ENCODE measurements around the gene DLG3.
"Not testable (repeated sequence)": the region's sequence is repeated elsewhere in the genome, so short reads cannot be mapped to it uniquely, and the experiment has no call there.

Gene DLG3

DNA sequence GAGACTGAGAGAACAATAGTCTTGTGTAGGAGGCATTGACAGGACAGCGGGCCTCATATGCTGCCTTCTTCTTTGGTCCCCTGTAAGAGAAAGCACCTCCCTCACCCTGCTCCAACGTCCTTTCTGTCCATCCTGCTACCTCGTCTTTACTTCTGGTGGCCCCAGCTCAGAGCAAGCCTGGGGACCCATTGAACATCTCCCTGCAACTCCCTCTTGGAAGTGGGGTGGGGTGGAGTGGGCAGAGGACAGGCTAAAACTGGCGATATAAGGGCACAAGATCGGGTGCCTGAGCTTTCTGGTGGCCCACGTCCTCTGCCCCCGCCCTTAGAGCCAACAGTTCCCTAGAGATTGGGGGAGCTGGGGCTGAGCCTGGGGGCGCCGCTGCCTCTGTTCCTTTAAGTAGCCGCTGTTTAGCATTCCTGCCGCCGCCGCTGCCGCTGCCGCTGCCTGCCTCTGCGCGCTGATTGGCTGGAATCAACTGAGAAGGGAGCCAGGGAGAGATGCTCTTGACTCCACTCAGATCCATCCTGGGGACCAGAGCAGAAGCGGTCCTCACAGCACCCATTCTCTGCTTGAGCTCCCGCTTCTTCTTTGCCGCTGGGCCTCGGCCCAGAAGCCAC lies at the start of gene DLG3:
DLG3 (plus strand) TSS at position 510 of the 620 bp plus-strand sequence. CDS start 367 bp downstream, outside the sequence.
- DNase-seq, result no peak

DNA sequence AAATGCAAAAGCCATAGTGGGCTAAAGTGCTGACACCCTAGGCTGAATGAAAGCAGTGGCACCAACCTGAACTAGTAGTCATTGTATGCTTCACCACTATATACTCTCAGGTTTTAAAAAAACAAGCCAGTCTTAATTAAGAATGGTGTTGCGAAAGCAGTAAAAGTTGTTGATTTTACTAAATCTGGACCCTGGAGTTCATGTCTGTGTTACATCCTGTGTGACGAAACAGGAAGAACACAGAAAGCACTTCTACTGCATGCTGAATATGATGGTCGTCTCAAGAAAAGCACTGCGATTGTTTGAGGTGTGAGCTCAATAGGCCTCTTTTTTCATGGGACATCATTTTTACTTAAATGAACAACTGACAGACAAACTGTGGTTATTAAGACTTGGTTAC lies 45.7 kb upstream of the DLG3 start:
- no peak for DNase-seq

DNA sequence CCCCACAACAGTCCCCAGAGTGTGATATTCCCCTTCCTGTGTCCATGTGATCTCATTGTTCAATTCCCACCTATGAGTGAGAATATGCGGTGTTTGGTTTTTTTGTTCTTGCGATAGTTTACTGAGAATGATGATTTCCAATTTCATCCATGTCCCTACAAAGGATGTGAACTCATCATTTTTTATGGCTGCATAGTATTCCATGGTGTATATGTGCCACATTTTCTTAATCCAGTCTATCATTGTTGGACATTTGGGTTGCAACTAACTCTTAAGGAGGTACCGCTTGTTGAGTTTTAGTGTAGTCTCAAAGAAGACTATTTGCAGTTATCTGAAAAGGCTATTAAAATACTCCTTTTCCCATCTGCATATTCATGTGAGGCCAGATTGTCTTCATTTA lies 44.5 kb upstream of the DLG3 start:
- not testable (repeated sequence) for DNase-seq

DNA sequence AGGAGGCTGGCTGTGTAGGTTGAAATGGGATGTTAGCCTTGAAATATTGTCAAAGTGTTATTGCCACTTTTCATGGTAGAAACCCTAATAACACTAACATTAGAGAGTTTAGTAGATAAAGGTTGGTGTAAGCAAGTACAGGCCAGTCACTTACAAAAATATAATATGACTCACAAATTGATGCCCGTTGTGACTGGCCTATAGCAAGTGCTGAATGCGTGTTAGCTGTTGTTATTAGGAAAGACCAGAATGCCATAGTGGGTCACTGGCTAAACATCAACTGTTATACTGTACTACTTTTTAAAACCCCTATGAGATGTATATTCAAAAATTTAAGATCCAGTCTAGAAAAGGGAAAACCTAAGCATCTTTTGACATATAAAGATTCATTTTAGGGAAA lies 41.9 kb upstream of the DLG3 start:
- DNase-seq, result no peak

DNA sequence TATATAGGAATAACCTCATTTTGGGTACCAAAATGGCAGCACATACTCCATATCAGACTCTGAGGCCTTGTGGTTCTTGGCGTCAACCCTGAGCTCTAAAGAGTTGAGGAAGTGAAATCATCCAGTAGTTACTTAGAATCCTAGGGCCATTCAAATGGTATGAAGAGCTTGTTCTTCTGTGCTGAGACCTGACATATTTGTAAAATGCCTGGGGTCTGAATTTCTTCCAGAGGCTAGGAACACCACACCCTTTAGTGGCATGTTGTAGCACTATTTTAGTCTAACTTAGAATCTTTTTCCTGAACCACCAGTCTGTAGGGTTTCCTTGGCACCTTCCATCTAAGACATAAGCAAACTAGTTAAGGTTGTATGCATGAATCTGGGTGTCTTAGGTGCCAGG lies 39.6 kb upstream of the DLG3 start:
- DNase-seq, result no peak

DNA sequence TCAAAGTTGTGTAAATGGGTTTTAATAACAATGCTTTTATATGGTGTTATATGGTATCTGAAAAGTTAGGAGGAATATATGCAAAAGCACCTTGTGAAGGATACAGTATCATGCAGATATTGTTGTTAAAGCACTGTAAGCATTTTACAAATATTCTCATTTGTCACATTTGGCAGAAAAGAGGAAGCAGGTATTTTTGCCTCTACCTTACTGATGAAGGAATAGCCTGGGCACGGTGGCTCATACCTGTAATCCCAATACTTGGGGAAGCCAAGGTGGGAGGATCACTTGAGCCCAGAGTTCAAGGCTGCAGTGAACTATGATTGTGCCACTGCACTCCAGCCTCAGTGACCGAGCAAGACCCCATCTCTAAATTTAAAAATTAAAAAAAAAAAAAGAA lies 33.7 kb upstream of the DLG3 start:
- DNase-seq, result no peak

DNA sequence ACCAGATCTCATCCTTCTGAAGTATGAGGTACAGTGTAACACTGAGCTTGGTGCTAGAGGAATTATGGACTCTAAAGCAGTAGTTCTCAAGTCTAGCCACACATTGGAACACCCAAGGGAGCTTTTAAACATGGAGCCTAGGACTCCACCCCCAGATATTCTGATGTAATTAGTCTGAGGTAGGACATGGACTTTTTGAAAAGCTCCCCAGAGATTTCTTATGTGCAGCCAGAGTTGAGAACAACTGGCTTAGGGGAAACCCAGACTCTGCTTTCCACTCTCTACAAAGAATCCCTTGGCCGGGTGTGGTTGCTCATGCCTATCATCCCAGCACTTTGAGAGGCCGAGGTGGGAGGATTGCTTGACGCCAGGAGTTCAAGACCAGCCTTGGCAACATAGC lies 33.2 kb upstream of the DLG3 start:
- no peak for DNase-seq

DNA sequence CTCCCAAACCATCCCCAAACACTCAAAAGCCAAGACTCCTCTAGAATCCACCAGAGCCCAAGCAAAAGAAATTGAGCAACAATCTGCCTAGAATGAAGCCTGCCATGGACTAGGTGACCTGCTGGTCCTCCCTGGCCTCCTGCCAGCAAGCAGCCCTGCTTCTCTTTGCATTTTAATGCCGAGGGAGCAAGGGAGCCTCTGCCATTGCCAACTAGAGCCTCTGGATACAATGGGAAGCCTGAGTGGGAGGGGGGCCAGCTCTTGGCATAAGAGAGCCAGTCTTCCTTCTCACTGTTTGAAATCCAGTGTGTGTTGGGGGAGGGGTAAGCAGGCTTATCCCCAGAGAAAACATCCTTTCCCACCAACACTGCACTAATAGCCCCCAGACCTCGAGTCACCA lies 23.0 kb upstream of the DLG3 start:
- DNase-seq, result no peak

DNA sequence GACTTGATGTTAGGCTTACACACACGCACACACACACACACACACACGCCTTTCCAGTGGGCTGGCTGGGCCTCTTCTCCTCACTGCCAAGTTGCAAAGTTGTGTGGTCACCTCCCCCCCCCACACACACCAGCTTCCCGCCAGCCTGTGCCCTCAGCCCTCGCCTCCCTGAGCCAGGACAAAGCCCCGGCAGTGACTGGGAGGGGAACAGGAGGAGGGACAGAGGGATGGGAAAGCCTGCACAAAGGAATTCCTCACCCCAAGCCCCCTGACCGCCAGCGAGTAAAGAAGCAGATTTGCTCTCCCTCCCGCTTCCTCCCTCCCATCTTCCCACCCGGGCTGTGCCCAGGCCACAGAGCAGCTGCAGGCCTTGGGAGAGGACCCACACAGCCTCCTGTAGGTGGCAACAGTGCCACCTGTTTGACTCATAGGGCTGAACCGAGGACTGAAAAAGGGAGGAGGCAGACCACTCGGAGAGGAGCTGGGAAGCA lies 21.7 kb upstream of the DLG3 start, which contains the start of gene GDPD2:
GDPD2 (plus strand) TSS at position 464 of the 491 bp plus-strand sequence. CDS start 1,671 bp downstream, outside the sequence.
- DNase-seq, result no peak

DNA sequence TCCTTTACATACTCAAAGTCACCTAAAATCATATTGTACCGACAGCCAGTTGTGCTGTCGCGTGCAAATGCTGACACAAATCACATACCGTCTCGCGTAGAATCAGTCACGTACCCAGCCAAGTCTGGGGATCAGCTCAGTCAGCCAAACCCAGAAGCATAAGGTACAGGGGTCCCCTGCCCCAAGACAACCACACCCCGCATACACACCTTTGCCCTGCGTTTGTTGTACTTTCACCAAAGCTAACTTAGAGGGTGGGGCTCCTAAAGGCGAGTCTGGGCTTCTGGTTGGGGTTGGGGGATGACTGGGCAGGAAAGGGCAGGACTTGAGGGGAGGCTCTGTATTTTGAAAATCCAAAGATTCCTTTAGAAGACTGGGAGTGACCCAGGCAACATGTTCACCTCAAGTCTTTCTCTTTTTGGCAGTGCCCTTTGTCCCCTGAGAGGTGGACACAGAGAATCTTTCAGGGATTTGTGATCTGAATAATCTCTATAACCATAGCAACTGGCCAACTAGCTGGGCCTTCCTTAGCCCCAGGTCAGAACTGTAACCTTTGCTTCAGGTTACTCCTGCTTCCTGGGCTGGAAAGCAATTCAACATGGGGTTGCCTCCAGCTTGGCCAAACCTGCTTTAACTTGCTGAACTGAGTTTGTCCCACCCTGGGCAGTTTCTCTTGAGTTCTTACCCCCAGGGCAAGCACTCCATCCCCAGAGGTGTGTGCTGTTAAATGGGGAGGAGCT lies 20.5 kb upstream of the DLG3 start:
- no peak for DNase-seq

DNA sequence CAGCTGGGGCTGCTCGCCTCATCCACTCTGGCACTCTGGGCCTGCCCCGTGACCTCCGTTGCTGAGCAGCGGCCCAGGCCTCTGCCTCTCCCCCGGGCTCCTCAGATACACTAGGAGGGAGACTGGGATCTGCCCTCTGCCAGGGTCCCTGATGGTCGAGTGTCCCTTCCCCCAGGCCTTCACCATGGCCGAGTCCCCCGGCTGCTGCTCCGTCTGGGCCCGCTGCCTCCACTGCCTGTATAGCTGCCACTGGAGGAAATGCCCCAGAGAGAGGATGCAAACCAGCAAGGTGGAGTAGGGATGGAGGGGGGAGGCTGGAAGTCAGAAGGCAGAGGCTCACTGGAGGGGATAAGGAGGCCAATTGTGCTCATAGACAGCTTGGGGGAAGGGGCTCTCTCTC lies 19.8 kb upstream of the DLG3 start:
- DNase-seq, result no peak

DNA sequence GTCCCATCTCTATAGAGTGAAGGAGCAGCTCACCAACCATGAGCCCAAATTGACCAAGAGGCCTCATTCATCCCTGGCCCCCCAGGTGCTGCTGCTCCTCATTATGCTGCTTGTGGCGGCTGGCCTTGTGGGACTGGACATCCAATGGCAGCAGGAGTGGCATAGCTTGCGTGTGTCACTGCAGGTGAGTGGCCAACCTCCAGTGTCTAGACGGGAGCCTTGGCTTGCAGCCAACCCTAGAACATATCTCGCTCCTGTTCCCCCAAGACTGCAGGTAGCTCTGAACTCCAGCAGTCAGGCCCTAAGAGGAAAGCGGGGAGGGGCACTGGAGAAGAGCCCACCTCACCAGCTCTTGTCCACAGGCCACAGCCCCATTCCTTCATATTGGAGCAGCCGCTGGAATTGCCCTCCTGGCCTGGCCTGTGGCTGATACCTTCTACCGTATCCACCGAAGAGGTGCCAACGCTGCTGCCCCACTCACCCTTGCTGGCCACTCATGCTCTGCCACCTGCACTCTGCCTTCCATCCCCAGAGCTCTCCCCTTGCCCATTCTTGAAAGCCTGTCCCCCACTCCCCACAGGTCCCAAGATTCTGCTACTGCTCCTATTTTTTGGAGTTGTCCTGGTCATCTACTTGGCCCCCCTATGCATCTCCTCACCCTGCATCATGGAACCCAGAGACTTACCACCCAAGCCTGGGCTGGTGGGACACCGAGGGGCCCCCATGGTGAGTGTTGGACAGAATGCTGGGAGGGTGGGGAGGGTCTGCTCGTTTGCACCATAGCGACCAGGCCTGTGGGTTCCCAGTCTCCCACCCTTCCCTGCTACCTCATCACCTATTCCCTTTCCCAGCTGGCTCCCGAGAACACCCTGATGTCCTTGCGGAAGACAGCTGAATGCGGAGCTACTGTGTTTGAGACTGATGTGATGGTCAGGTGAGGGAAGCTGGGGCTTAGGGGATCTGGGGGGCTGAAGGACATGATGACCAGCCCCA lies 18.1 kb upstream of the DLG3 start:
- DNase-seq, result no peak

DNA sequence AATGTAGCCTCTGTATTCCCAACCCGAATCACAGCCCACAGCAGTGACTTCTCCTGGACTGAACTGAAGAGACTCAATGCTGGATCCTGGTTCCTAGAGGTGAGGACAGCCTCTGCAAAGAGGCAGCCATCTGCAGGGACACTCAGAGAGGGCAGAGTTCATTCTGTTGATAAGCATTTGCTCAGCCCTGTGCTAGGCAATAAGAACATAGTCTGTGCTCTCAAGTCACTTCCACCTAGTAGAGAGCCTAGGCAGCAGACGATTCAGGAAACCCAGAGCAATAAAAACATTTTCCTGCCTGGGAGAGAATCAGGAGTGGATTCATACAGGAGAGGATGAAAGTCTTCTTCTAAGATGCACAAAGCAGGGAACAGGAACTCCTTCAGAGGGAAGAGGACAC lies 17.3 kb upstream of the DLG3 start:
- DNase-seq, result no peak

DNA sequence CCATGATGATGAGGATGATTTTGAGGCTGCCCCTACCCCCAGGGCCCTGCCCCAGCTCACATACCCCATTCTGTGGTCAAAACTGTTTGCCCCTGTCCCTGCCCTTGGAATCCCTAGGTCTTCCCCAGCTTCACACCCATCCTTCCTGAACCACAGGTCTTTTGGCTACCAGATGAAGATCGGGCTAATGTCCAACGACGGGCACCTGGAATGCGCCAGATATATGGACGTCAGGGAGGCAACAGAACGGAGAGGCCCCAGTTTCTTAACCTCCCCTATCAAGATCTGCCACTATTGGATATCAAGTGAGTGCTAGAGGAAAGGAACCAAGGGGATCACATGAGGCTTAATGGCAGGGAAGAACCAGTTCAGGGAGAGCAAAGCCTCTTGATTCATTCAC lies 14.9 kb upstream of the DLG3 start:
- no peak for DNase-seq

DNA sequence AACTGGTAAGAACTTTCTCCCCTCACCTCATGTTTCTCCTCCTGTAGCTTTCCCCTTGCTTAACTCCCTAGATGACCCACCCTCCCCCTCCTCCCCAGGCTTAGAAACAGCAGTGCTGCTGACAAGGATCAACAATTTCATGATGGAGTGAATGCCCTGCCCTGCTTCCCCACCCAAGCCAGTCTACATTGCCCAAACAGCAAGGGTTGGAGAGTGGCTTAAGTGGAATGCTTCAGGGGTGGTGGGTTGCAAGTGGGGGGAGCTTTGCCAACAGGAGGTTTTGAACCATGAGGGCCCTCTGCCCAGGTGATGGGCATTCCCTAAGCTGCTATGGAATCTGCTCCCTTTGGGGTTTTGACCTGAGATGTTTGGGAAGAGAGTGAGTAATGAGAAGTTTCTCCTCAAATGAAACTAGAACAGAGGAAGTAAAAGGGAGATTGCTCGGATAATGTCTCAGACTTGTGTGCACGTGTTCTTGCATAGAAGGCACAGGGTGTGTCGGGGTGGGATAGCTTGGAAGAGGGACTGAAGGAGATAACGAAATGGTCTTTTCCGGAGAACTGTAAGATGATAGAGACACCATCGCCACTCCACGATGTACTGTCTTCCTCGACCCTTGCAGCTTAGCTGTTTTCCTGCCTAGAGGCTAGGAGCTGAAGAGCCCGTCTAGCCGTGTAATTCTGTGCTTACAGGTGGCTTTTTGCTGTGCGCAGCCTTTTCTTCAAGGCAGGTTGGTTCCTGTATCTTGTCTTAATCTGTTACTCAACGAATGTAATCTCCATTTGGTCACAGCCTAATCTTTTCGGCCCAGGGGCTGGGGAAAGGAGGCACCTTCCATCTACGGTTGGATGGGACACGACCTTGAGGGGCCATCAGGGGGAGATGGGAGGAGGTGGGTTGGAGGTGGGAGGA lies 11.4 kb upstream of the DLG3 start:
- no peak for DNase-seq

DNA sequence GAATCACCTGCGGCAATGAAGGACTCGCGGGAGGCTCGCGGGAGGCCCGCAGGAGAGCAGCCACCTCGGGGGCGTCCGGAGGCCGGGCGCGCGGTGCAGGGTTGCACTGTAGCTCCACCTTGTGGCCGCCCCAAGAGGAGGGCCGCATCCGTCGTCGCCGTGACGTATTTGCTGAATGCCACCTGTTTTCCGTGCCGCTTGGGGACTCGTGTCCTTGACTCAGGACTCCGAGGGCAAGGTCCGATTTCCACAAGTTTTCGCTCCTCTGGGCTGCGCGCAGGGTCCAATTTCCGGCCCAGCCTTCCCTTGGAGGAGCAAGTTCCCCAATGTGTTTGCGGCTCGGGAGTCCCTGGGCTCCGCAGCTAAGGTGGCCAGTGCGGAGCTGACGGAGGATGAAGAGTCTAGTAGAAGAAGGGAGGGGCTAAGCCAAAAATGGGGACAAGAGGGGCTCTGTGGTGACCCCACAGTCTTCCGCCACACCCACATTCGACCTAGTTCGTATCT lies 10.7 kb upstream of the DLG3 start:
- DNase-seq, result peak; percentile 57 to 68

DNA sequence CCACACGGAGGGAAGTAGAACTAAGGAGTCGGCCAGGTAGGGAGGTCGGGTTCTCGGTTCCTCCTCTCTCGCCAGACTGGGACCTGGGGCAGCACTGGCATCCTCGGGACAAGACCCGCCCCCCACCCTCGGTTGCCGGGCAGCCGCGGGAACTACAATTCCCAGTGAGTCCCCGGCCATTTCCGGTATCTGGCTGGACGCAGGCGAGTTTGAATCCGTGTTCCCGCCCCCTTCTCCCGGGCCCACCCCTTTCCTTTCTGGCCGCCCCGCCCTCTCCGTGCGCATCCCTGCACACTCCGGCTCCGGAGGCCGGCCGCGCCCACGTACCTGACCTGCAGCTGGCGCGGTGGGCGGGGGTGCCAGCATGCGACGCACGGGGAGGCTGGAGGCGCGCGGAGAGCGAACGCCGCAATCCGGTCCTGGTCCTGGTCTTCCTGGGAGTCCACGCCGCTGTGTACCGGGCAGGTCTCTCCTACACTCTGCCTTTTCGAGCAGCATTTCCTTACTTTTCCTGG lies 10.2 kb upstream of the DLG3 start:
- peak; percentile 51 to 63 for DNase-seq

DNA sequence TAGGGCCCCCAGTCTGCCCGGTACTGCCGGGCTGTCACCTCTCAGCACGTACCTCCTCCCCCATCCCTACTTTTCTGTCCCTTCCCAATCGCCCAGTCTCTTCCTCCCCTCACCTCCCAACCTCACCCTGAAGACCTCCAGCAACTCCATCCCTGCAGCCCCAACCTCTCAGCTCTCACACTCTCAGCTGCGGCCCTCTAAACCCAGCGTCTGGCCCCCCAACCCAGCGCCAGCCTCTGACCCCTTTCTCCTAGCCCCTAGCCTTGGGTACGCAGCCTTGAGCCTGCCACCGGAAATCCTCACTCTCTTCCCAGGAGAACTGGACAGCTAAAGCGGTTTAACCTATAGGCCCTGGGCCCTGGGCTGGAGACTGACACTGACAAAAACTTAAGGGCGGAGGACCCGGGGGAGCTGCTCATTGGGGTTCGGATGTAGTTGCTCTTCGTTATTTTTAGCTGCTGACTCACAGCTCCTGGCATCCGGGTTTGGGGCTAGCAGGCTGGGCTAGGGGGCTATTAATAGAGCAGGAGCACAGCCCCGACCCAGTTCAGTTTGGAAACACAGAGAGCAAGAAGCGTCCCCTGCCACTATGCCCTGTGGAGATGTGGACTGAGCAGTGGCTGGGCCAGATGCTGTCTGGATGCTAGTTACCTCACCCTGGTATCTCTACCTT lies 9.6 kb upstream of the DLG3 start:
- no peak for DNase-seq

DNA sequence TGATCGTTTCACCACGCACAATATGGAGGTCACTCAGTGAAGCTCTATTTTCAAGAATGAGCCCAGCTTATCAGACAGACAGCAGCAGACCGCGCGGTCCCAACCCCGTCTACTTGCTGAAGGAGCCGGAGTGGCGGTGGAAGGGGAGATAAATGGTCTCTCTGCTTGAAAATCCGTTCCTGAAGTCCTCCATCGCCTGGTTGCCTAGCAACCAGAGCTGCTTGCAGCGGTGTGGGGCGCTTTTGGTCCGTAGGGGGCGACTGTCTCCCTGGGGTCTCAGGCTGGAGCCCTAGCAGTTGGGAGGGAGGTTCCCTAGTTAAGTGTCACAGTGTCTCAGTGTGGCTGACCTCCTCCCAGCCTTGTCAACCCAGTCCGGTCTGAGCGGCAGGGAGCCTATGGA lies 8.3 kb upstream of the DLG3 start:
- no peak for DNase-seq

DNA sequence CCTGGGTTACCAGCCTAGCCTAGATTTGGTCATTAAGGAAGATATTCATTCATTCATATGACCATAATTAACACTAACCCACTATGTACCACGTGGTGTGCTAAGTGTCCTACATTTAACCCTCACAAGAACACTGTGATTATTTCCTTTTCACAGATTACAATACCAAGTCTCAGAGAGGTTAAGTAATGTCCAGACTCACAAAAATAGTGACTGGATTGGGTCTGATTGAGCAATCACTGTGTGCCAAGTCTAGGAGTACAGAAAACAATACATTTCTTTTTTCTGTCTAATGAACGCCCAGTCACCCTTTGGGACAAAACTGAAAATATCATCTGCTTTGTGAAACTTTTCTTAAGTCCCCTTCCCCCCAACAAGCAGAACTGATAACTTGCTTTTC lies 7.6 kb upstream of the DLG3 start:
- no peak for DNase-seq

Data from stimulated activated CD4-positive, alpha-beta T cell treated with anti-CD3 and anti-CD28 coated beads, Interleukin-2, amount 100 ng/mL, for 48 hours (primary cell).